Astrocyte (in vitro differentiated cells and primary cell): ENCODE measurements around the gene KBTBD12. TPM values are rescaled to one million over a fixed set of nuclear protein-coding genes. Genes with fewer than 3 reads are reported as not detected.

Experiments used
- DNase-seq: peaks from one replicate; pipeline ENCODE4 v3.0.0-alpha.2; 2010; ENCODE audit warnings: low read depth
- FAIRE-seq: peaks from 2 replicates; lab custom pipeline; 2011; peaks lifted over from hg19 to GRCh38; lab: Jason Lieb, UNC
- H2AFZ ChIP-seq: 2 replicates; pipeline ENCODE4 v1.6.0; 2012; ENCODE audit warnings: low read depth, low read length, inconsistent platforms
- H3K27ac ChIP-seq: 2 replicates; pipeline ENCODE4 v1.5.1; 2011; ENCODE audit warnings: low read depth, low read length, inconsistent platforms
- H3K27me3 ChIP-seq: 2 replicates; pipeline ENCODE4 v1.6.0; 2011; ENCODE audit warnings: low read length, inconsistent platforms; ENCODE audit not compliant: insufficient read depth
- H3K36me3 ChIP-seq: 2 replicates; pipeline ENCODE4 v1.5.1; 2011; ENCODE audit warnings: low read length, inconsistent platforms; ENCODE audit not compliant: insufficient read depth
- H3K4me1 ChIP-seq: 2 replicates; pipeline ENCODE4 v1.5.1; 2011; ENCODE audit warnings: low read length, inconsistent platforms; ENCODE audit not compliant: insufficient read depth
- H3K4me2 ChIP-seq: 2 replicates; pipeline ENCODE4 v1.6.0; 2012; ENCODE audit warnings: low read length, inconsistent platforms
- H3K4me3 ChIP-seq: 2 replicates; pipeline ENCODE4 v1.5.1; 2011; ENCODE audit warnings: low read depth, mild to moderate bottlenecking, low read length, inconsistent platforms; ENCODE audit not compliant: insufficient read depth
- H3K79me2 ChIP-seq: 2 replicates; pipeline ENCODE4 v1.6.0; 2012; ENCODE audit warnings: mild to moderate bottlenecking, low read length, inconsistent platforms; ENCODE audit not compliant: insufficient read depth
- H3K9ac ChIP-seq: 2 replicates; pipeline ENCODE4 v1.6.0; 2012; ENCODE audit warnings: mild to moderate bottlenecking, low read length, inconsistent platforms
- H3K9me3 ChIP-seq: 2 replicates; pipeline ENCODE4 v1.5.1; 2012; ENCODE audit warnings: low read depth, mild to moderate bottlenecking, low read length, inconsistent platforms; ENCODE audit not compliant: insufficient read depth
- H4K20me1 ChIP-seq: 2 replicates; pipeline ENCODE4 v1.6.0; 2012; ENCODE audit warnings: low read length, inconsistent platforms; ENCODE audit not compliant: insufficient read depth
- H3K27ac Mint-ChIP-seq: one replicate; pipeline ENCODE4 v1.8.0; 2021; ENCODE audit warnings: mild to moderate bottlenecking, mixed read lengths; ENCODE audit not compliant: unreplicated experiment
- H3K27me3 Mint-ChIP-seq: one replicate; pipeline ENCODE4 v1.8.0; 2021; ENCODE audit warnings: low read depth, mixed read lengths; ENCODE audit not compliant: unreplicated experiment
- H3K36me3 Mint-ChIP-seq: one replicate; pipeline ENCODE4 v1.8.0; 2021; ENCODE audit warnings: low read depth, mixed read lengths; ENCODE audit not compliant: unreplicated experiment
- H3K4me1 Mint-ChIP-seq: one replicate; pipeline ENCODE4 v1.8.0; 2021; ENCODE audit warnings: low read depth, mixed read lengths; ENCODE audit not compliant: unreplicated experiment
- H3K4me3 Mint-ChIP-seq: one replicate; pipeline ENCODE4 v1.8.0; 2021; ENCODE audit warnings: mild to moderate bottlenecking, moderate library complexity, mixed read lengths; ENCODE audit not compliant: unreplicated experiment
- H3K9me3 Mint-ChIP-seq: one replicate; pipeline ENCODE4 v1.8.0; 2021; ENCODE audit warnings: mild to moderate bottlenecking, mixed read lengths; ENCODE audit not compliant: unreplicated experiment
- CTCF ChIP-seq: IDR thresholded peaks from 2 replicates; pipeline ENCODE4 v1.5.1; 2011; ENCODE audit warnings: low read depth, mild to moderate bottlenecking, inconsistent platforms, low read length, moderate library complexity; ENCODE audit not compliant: insufficient read depth
- EZH2 ChIP-seq: IDR thresholded peaks from 2 replicates; pipeline ENCODE4 v1.6.1; 2012; ENCODE audit warnings: mild to moderate bottlenecking, low read length, inconsistent platforms; ENCODE audit not compliant: insufficient read depth
- total RNA-seq: library from RNA; stranded (reverse); gene quantifications from 2 replicates; pipeline ENCODE4 v1.2.1, GENCODE V29; 2021

KBTBD12 gene
- total RNA-seq, 1 donor from 2014 or later, result not detected

GRCh38 chr3:127987309-127987995 lies 72.4 kb downstream of the KBTBD12 start:
- H3K27me3 Mint-ChIP-seq, result peaks cover 25% of the 10 kb centered on the region
- Histone ChIP-seq H3K9ac (no peak overlapping the region), H3K27ac (no peak overlapping the region), H3K9me3 (no peaks in the 10 kb centered on the region), H2AFZ (no peak overlapping the region), H3K27me3 (peaks cover 2% of the 10 kb centered on the region), H3K36me3 (no peaks in the 10 kb centered on the region), H4K20me1 (no peaks in the 10 kb centered on the region), H3K4me3 (no peak overlapping the region), H3K79me2 (no peaks in the 10 kb centered on the region), H3K4me2 (no peak overlapping the region), H3K4me1 (no peaks in the 10 kb centered on the region)
- no peaks in the 10 kb centered on the region for H3K36me3 Mint-ChIP-seq
- H3K4me1 Mint-ChIP-seq, result peaks cover 6% of the 10 kb centered on the region
- FAIRE-seq, result no peak
- no peak overlapping the region for H3K4me3 Mint-ChIP-seq
- H3K9me3 Mint-ChIP-seq, result peaks cover 3% of the 10 kb centered on the region
- H3K27ac Mint-ChIP-seq, result no peak overlapping the region
- TF ChIP-seq CTCF (no peak), EZH2 (no peak)
- DNase-seq, result no peak

- Histone ChIP-seq H3K4me1 (no peaks in the 10 kb centered on the region), H3K27ac (no peak overlapping the region), H3K9me3 (no peaks in the 10 kb centered on the region), H3K27me3 (peaks cover 2% of the 10 kb centered on the region), H3K79me2 (no peaks in the 10 kb centered on the region), H3K9ac (no peak overlapping the region), H3K4me2 (no peak overlapping the region), H2AFZ (no peak overlapping the region), H4K20me1 (no peaks in the 10 kb centered on the region), H3K36me3 (no peaks in the 10 kb centered on the region), H3K4me3 (no peak overlapping the region)
- Mint-ChIP-seq H3K9me3 (peaks cover 3% of the 10 kb centered on the region), H3K36me3 (no peaks in the 10 kb centered on the region), H3K27ac (no peak overlapping the region), H3K4me3 (no peak overlapping the region), H3K27me3 (peaks cover 23% of the 10 kb centered on the region), H3K4me1 (peaks cover 6% of the 10 kb centered on the region)
- TF ChIP-seq CTCF (no peak), EZH2 (no peak)
- FAIRE-seq (no peak), DNase-seq (no peak)
Measured at GRCh38 chr3:127988770-127989557, 73.9 kb downstream of the KBTBD12 start.

- H3K36me3 Mint-ChIP-seq, result no peaks in the 10 kb centered on the region
- Histone ChIP-seq H3K4me2 (no peak overlapping the region), H3K4me1 (no peaks in the 10 kb centered on the region), H4K20me1 (no peaks in the 10 kb centered on the region), H3K9ac (no peak overlapping the region), H3K27me3 (peaks cover 2% of the 10 kb centered on the region), H2AFZ (no peak overlapping the region), H3K9me3 (no peaks in the 10 kb centered on the region), H3K36me3 (no peaks in the 10 kb centered on the region), H3K4me3 (no peak overlapping the region), H3K27ac (no peak overlapping the region), H3K79me2 (no peaks in the 10 kb centered on the region)
- no peak overlapping the region for H3K27ac Mint-ChIP-seq
- DNase-seq, result no peak
- H3K4me3 Mint-ChIP-seq, result no peak overlapping the region
- H3K9me3 Mint-ChIP-seq, result peaks cover 3% of the 10 kb centered on the region
- TF ChIP-seq EZH2 (no peak), CTCF (no peak)
- FAIRE-seq, result no peak
- no peaks in the 10 kb centered on the region for H3K4me1 Mint-ChIP-seq
- H3K27me3 Mint-ChIP-seq, result peaks cover 19% of the 10 kb centered on the region
Measured at GRCh38 chr3:127990051-127990450, 75.0 kb downstream of the KBTBD12 start.
